ENCODE results near the gene ADAMTS6.
A peak's percentile ranks its signal among the peaks of the same experiment; 100 is the strongest.
"Not testable (repeated sequence)": the region's sequence is repeated elsewhere in the genome, so short reads cannot be mapped to it uniquely, and the experiment has no call there.

ADAMTS6 gene

DNA sequence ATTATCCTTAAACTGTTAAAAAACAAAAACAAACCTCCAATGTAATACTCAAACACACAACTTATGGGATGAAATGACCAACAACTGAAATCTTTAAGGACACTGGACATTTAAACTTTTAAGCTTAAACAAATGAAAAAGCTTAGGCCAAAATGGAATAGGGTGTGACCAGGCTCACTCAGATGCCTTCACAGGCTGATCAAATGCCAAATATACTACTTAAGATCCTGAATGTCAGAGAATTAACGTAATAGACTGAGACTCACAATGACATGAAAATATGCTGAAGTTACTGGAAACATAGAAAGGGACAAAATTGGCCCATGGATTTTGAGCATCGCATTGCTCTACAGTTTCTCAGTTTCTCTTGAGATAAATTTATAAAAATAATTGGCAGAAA lies 286.8 kb downstream of the ADAMTS6 start:
- DNase-seq = no peak

DNA sequence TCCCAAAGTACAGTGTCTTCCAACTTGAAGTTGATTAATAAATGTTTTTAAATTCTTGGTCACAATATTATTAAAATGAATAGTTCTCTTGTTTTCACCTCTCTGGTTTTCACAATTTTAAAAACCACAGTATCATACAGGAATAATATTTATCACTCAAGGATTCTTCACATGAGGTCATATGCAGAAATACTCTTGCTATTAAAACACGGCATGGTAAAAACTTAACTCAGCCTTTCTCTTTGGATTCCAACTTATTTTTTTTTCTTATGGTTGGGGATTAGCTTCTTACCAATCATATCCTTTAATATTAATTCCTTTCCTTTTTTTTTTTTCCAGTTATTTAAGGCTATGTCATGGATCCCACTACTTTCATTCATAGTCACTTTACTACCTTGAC lies 289.4 kb downstream of the ADAMTS6 start:
- no peak for DNase-seq

DNA sequence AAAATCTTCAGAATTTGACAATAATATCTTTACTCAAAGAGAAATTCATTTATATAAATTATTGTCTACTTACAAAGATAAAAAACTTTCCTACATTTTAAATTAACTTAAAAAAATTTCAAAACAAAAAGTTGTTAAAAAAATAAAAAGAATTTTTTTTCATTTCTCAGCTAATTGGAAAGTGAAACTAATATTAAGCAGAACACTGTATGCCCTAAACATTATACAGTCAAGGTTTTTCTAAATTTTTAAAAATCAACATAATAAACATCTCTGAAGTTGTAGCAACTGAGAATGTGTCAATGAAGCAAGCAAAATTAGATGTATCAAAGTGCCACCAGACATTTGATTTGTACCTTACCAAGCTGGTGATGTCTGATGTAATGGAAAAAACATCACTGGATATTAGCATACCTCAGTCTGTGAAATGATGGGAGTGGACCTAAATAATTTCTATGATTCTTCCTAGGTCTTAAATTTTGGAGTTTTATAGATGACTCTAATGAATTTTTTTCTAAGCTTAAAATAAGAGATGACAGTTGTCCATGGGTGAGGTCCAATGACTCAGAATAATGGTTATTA lies 290.1 kb downstream of the ADAMTS6 start:
- no peak for DNase-seq

DNA sequence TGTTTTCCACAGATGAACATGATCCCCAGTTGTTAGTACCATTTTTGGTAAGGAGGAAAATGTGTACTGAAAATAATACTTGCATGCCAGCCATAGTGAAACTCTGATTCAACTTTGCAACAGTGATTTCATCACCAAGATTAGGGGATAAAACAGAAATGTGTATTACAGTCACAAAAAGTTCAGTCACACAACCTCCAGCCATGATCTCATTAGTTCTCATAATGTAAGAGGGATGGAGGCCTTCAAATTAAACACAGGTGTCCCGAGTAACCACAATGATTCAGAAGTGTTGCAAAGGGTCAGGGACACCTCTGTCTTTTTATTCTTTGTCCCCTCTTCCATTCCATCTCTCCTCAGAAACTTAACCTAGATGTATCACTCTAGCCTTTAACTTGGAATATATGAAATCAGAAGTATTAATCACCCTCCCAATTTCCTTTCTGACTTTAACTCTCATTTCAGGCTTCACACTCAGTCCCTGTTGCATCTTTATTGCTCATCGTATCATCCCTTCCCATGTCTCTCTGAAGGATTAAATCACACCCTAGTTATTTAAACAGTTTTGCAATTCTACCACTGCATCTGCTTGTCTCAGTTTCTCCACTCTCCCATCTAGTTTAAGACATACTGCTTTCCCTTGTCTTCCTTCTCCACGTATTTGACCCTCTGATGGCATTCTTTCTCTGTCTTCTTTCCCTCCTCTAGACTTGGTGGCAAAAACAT lies 291.2 kb downstream of the ADAMTS6 start:
- no peak for DNase-seq

DNA sequence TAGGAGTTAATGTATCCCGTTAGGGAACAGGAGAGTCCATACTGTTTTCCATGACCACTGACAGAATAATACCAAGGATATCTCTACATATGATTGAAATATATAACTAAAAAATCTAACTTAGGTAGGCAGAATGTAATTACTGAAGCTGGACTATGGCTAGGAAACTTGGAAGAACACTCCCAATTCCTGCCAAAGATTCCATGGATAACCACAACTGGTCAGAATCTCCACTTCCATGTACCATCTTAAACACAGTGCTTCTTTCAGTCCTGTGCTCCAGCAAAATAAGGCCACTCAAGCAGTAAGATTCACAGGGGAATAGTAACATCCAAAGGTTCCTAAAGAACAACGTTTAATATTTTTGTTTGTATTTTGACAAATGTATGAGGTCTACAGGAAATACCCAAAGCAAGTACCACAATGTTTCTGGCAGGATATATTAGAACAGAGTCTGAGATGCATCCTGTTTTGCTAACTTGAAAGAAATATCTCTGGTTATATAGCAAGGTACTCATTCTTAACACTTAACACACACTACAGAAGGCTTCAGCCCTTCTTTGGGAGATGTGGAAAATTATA lies 295.0 kb downstream of the ADAMTS6 start:
- no peak for DNase-seq

DNA sequence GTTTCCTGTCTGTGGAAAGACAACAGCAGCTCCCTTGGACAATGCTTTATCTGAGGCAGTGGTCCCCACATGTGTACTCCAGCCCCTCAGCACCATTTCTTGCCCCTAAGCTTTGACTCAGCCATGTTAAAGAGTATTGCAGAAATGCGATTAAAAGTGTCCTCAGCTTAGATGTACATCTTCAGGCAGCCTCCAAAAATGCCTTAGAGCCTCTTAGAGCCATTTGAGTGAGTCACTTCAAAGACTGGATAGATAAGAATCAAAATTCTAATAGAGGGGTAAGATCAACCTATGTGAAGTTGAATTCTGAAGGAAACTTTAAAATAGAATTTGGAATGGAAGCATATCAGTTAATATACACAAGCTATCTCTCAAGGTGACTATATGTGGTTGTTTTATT lies 296.3 kb downstream of the ADAMTS6 start:
- no peak for DNase-seq

DNA sequence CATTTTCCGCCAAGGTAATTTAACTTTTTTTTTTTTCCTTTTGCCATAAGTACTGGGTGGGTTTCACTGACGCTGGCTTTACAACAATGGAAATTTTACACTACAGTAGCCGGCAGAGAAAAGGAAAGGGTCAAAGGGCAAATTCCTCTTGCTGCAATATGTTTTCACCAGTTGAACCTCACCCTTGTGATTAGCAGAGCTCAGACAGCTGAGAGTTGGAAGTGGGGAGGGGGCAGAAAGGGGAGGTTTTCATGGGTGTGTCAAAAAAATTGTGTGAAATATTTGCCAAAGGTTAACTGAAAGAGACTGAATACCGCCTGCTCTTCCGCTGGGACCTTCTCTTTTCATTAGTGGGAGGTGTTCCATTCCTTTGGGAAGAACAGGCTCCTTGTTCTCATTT lies 296.9 kb downstream of the ADAMTS6 start:
- DNase-seq = no peak

DNA sequence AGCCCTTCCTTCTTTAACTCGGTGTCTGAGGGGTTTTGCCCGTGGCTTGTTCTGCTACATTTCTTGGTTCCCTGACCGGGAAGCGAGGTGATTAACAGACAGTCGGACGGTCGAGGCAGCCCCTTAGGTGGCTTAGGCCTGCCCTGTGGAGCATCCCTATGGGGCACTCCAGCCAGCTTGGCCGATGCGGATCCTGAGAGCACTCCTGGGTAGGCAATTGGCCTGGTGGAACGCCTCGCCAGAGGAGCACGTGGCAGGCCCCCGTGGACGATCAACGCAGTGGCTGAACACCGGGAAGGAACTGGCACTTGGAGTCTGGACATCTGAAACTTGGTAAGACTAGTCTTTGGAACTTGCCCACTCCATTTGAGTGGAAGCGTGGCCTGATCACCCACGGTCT lies 307.5 kb downstream of the ADAMTS6 start:
- not testable (repeated sequence) for DNase-seq

DNA sequence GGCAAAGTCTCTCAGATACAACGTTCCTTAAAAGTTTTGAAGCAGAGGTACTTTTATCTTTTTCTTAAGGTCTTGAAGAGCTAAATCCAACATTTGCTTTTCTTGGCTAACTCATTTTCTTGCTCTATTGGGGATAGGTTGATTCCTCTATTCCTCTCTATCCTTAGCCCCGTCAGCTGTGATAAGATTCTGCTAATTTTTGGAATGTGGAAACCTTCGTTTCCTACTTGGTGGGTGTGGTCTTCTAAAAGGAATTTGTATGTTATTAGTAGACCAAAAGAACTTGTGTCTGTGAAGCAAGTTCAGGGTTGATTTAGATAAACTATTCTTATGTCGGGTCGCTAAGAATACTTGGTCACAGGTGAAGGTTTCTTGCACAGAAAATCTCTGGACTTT lies 308.6 kb downstream of the ADAMTS6 start:
- DNase-seq = no peak

DNA sequence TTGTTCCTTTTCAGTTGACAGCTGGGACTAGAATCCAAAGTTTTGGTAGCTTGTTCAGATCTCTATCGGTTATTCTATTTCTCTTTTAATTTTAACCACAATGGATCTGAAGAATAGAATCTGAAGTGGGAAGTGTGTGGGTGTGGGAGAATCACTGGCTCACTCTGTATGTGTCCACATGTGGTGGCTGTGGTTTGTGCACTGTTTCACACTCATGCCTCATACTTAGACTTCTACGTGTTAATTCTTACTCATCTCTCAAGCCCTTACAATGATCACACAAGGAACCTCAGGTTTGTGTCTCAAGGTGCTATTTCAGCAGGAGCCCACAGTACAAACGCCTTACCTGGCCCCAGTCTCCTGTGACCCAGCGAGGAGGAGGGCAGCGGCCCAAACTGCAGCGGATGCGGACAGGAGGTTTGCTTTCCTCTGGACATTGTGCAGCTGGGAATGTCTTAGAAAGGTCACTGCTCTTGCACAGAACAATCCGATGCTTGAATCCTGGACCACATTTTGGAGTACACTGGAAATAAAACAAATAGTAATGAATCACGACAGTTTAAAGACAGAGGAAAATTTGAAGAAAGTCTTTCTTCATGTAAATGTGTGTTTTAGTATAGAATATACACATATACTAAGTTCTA lies 309.1 kb downstream of the ADAMTS6 start:
- no peak for DNase-seq

DNA sequence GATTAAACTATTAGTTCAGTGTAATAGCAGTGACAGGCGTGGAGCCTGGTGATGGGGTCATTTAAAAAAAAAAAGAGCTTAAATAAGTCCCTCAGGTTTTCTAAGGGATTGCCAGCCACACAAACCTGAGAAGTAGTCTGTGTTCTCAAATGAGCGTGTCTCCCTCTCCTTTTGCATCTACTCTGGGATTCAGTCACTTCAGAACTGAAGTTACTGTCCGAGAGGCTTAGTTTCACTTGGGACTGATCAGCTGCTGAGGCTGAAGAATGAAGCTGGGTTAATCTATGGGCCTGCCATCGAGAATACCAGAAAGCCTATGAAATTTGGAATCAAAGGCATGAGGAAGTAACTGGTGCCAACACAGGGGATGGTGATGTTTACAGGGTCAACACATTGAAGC lies 310.1 kb downstream of the ADAMTS6 start:
- DNase-seq = no peak

DNA sequence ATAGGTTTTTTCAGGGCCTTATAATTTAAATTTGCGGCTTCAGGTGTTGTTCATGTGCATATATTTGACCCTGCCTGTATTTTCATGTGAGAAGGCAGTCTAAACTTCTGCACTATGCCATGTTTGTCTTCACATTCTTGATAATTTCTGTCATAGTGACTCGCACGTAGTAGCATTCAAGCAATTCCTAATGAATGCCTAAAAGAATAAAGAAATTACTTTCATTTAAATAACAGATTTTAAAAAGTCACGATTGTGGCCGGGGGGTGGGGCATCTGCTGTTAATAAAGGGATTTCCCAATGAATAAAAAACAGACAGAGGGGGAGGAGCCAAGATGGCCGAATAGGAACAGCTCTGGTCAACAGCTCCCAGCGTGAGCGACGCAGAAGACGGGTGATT lies 318.0 kb downstream of the ADAMTS6 start:
- peak; percentile 30 to 69 for DNase-seq

DNA sequence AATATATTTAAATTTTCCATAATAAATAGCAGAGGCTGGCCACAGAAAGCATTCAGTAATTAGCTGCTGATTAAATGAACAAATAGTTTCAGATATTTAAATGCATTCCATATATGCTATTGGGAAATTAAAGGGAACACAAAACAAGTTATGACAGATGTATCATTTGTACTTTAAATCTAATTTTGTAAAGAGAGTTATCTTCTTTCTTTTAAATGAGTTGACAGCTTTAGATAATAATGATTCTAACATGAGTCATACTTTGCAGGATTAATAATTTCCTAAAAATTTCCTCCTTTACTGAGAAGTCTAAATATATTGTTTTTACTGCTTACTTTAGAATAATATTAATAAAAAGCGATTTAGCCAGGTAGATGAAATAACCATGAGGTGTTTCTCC lies 320.1 kb downstream of the ADAMTS6 start:
- no peak for DNase-seq

DNA sequence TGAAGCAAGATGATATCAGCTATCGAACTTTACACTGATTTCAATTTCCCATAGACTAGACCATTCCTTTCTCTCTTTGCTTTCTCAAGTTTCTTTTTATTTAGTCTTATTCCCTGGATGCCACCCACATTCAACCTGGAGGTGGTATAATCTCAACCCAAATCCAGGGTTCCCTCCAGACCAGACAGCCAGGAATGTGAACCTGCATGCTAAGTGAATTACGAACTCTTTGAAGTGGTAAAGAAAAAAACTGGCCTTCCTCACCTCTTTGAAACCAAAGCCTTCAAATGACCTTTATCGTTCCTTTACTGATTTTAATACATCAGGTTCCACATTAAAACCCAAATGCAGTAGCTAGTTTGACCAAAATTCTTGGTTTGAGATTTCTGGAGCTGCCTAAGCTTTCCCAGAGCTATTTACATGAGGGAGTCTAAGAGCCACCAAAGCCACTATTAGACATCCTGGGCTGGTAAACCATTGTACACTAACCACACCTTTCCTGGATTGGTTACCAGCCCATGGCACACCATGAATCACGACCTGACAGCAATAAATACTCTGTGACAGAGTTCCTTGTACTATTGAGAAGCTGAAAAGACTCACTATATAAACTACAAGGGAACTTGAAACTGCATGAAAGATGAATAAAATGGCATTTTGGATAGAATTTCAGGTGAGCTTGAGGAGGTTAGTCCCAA lies 323.7 kb downstream of the ADAMTS6 start:
- no peak for DNase-seq

DNA sequence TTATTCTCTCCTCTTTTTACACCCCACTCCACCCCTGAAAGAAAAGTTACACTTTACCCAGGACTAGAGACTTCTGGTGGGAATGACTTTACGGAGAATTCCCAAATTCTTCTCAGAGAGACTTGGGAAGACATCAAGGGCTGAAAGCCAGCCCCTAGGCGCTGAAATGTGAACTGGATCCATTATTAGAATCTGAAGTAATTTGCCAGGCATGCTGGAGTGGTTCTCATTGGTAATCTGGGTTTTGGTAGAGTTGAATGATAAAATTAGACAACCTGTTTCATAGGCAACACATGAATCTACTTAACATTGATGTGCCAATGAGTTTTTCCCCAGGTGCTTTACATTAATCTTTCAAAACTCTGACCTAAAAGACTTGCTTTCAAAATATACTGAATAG lies 324.8 kb downstream of the ADAMTS6 start:
- no peak for DNase-seq

DNA sequence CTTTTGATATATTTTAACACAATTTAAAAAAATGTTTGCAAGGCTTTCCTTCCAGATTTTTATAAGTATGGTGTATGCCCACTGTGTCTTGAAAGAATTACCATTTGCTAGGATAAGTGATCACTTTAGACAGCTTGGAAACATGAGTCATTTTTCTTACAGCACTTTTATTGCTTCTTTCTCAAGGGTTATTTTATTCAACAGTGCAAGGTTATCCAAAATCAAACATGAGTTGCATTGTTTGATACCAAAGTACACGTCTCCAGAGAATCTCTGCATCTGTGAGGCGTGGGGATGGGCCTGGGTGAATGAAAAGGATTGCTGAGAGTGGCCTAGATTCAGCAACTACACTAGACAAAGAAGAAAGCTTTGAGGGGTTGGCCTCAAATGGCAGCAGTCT lies 329.6 kb downstream of the ADAMTS6 start:
- DNase-seq = no peak

DNA sequence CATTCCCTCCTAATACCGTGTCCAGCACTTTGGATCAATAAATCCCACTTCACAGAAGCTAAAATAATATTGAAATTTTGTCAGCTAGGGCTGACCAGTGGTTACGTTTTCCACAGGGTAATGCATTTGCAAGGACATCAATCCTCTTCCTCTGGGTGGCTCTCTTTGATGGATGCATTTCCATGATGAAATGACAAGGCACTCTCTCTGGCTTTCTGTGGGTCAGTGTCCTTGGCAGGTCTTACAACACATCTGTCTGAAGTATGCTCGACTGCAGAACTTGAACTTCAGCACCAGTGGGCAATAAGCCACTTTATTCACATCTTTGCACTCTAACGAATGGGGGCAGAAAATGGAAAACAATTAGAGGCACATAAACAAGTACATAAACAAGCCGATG lies 330.1 kb downstream of the ADAMTS6 start:
- no peak for DNase-seq

DNA sequence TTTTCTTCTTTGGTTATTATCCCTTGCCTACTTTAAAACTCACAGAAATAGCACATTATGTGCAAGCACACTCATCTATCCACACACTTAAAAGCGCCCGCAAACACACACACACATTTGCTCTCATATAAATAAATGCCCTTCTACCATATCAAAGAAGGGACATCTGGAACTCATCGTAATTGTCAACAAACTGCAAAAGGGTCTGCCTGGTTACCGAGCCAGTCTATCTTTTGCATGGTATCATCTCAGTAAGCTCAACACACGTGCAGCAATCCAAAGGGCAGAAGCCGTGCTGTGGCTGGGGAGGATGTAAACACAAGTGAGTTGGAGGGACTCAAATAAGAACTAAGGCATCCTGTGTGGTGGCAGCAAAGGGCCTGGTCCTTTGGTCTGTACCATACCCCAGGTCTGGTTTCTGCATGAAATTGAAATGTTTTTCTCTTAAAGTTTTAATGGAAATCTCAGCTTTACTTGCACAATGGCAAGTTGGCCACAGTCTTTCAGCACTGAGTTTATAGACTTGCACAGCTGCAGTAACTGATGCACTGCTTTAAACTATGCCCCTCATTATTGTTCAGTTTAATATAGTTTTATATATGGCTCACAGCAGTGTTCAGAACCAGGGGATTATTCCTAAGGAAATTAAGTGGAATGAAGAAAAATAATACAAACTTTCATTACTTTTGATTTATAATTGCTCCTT lies 331.0 kb downstream of the ADAMTS6 start:
- DNase-seq = no peak

DNA sequence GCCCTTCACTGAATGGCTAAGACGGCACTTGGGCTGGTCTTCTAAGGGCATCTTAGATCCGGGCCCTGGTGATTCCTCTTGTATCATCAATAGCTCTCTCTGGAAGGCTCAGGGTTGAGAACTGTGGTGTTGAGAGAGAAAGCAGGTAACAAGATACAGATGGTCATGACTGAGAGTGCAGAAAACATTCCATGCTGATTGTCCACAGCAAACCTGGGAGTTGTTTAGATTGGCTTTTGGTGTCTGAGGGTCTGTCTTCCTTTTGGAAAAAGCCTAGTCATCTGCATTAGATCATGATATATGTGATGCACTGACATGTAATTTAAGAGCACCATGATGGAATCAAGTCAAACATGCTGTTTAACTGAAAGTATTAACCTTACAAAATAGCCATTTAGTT lies 331.9 kb downstream of the ADAMTS6 start:
- no peak for DNase-seq

DNA sequence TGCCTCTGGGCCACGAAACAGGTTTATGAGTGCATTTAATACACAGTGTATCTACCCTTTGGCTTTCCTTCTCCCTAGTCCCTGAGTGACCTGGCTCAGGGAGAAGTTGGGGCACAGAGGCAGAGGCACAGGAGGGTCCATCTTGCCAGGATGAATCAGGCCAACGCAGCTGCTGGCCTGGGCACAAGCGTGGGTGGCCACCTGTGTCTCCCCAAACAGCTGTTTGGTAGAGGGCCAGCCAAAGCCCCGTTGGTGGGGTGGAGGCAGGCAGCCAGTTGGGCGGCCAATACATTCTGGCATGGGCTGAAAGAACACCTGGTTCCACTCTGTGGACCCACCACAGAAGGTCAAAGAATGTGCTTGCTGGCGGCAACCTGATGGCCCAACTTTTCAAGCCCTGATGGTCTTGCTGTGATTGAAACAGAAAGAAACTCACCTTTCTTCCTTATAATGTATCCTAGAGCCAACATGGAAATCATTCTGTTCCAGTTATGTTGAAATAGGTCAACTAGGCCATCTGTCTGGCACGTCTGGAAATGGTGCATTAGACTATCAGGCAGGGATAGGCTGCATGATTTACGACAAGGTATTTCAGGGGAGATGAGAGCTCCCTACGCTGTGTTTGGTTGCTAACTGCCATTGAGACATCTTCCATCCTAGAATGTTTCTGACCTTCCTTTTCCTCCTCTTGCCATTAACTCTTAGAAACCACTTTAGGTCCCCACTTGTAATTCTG lies 337.4 kb downstream of the ADAMTS6 start:
- DNase-seq = peak in 1 of 2 experiments; percentile 5

DNA sequence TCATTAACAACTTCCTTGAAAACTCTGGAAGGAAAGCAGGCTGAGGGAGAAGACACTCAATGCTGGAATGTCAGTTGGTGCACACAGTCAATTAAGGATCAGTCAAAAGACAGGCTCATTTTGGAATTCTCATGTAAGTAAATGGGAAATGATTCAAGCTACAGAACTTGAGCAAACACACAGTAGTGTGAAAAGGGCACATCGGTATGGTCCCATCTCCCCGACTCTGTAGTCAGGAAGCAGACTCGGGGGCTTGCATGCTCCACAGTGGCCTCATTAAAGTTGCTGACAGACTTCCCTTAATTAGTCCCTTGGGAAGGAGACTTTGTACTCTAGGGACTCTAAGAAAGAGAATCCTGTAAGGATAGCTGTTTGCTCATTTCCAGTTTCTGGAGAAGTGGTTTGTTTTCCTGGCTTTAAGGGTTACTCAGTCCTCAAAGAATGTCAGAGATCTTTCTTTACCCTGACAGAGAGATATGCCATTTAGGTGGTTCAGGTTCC lies 339.2 kb downstream of the ADAMTS6 start:
- no peak for DNase-seq

DNA sequence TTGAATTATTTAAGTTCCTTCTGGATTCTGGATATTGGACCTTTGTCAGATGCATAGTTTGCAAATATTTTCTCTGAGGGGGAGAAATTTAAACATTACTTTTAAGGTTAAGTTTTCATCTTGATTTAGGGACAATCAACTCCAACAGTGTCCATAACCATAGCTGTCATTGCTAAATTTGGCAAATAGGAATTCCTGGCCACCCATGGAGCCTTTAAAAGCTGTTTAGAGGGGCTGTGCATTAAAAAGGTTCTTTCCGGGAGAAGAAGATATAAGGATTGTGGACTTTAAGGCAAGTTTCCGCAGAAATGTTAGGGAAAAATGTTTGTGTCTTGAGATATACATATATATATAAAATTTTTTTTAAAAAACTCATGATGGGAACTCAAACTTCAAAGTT lies 339.7 kb downstream of the ADAMTS6 start:
- no peak for DNase-seq

Measured in SHP77 (cell line).